HCT116 (cell line): ENCODE data around the gene POR. TPM values are rescaled to one million over a fixed set of nuclear protein-coding genes. Genes with fewer than 3 reads are reported as not detected.
A peak's percentile ranks its signal among the peaks of the same experiment; 100 is the strongest.

ENCODE experiments used
- ATAC-seq: fragments of 200-7000 bp; cut with Tn5 transposase; 2 replicates; pipeline ENCODE4 v1.9.1; 2020; ENCODE audit warnings: mild to moderate bottlenecking, moderate library complexity
- BruUV-seq: library from RNA; stranded (reverse); fragments of 400-500 nt; replicated peaks from 2 replicates; lab custom pipeline; 2021; lab: Mats Ljungman, UMichigan
- CTCF ChIA-PET: fragments of 300-600 bp; sonication (Branson Sonifier 250); formaldehyde crosslinking; loops from one replicate; lab custom pipeline; 2021; ENCODE audit warnings: antibody characterized with exemption; lab: Charles Lee
- POLR2A ChIA-PET: fragments of 300-600, 350-600 bp; sonication (Branson Sonifier 250); formaldehyde crosslinking; loops from one replicate; lab custom pipeline; 2021; ENCODE audit warnings: antibody characterized with exemption; lab: Charles Lee
- RAD21 ChIA-PET, 2 experiments: fragments of 300-600 bp; sonication (Branson Sonifier 250); formaldehyde crosslinking; loops; one replicate each; lab custom pipeline; 2023; ENCODE audit warnings: low total read pairs in 2 of 2; ENCODE audit not compliant: uncharacterized antibody in 2 of 2, unreplicated experiment in 2 of 2, low non-redundant PET in 1 of 2; lab: Charles Lee
- DNase-seq: peaks from one replicate; pipeline ENCODE4 v3.0.0-alpha.2; 2010; ENCODE audit warnings: low read depth, low spot score
- H2AFZ ChIP-seq: fragments of 200-600 bp; shearing (Covaris generic), sonication (generic); 2 replicates; pipeline ENCODE4 v1.6.1; 2017; ENCODE audit warnings: low read depth, mixed run types, mixed read lengths, antibody characterized with exemption, low read length; ENCODE audit not compliant: poor library complexity, severe bottlenecking
- H3K27ac ChIP-seq: 2 replicates; pipeline ENCODE4 v1.5.1; 2012; ENCODE audit warnings: low read depth, low read length
- H3K27me3 ChIP-seq: fragments of 200-600 bp; sonication (generic); 2 replicates; pipeline ENCODE4 v1.6.1; 2016; ENCODE audit warnings: mixed run types, low read length, mixed read lengths; ENCODE audit not compliant: insufficient read depth
- H3K36me3 ChIP-seq, 2 experiments: fragments of 200-500 bp in 1 of 2; fragments of 200-600 bp in 1 of 2; sonication (Bioruptor generic) in 1 of 2; sonication (generic) in 1 of 2; 2 replicates each; pipeline versions ENCODE4 v1.5.1 to v1.6.1; 2014 to 2016; ENCODE audit warnings: low read length in 2 of 2, inconsistent platforms in 1 of 2, mixed read lengths in 1 of 2, mixed run types in 1 of 2; ENCODE audit not compliant: insufficient read depth in 2 of 2, control insufficient read depth in 1 of 2
- H3K4me1 ChIP-seq, 2 experiments: fragments of 200-600 bp in 1 of 2; sonication (generic) in 1 of 2; 2 replicates each; pipeline versions ENCODE4 v1.5.1 to v1.6.1; 2012 to 2017; ENCODE audit warnings: low read length in 2 of 2, inconsistent platforms in 1 of 2, mild to moderate bottlenecking in 1 of 2, mixed read lengths in 1 of 2, mixed run types in 1 of 2, moderate library complexity in 1 of 2; ENCODE audit not compliant: insufficient read depth in 2 of 2, control insufficient read depth in 1 of 2
- H3K4me2 ChIP-seq: fragments of 200-600 bp; sonication (generic); 2 replicates; pipeline ENCODE4 v1.6.1; 2017; ENCODE audit warnings: mixed run types, low read length, mixed read lengths
- H3K4me3 ChIP-seq, 2 experiments: fragments of 200-600 bp in 1 of 2; sonication (generic) in 1 of 2; replicated peaks in 1 of 2; 2 replicates each; pipeline ENCODE4 v1.5.1; 2011 to 2016; ENCODE audit warnings: low read length in 2 of 2, control low read depth in 1 of 2, low read depth in 1 of 2, mild to moderate bottlenecking in 1 of 2, mixed read lengths in 1 of 2, mixed run types in 1 of 2
- H3K79me2 ChIP-seq: fragments of 200-600 bp; sonication (generic); 2 replicates; pipeline ENCODE4 v1.6.1; 2017; ENCODE audit warnings: mild to moderate bottlenecking, mixed run types, low read length, moderate library complexity, mixed read lengths; ENCODE audit not compliant: insufficient read depth
- H3K9ac ChIP-seq: fragments of 200-600 bp; sonication (generic); 2 replicates; pipeline ENCODE4 v1.6.1; 2016; ENCODE audit warnings: low read length, mixed read lengths
- H3K9me2 ChIP-seq: fragments of 200-600 bp; sonication (generic), shearing (Covaris generic); 2 replicates; pipeline ENCODE4 v1.6.1; 2017; ENCODE audit warnings: mixed run types, mild to moderate bottlenecking, moderate library complexity; ENCODE audit not compliant: insufficient read depth
- H3K9me3 ChIP-seq, 2 experiments: fragments of 200-500 bp in 1 of 2; fragments of 200-600 bp in 1 of 2; sonication (Bioruptor generic) in 1 of 2; sonication (generic) in 1 of 2; 2 replicates each; pipeline ENCODE4 v1.6.1; 2014 to 2017; ENCODE audit warnings: low read length in 2 of 2, mixed read lengths in 2 of 2, inconsistent platforms in 1 of 2, low read depth in 1 of 2, mild to moderate bottlenecking in 1 of 2, mixed run types in 1 of 2, moderate library complexity in 1 of 2; ENCODE audit not compliant: control insufficient read depth in 1 of 2, insufficient read depth in 1 of 2
- H4K20me1 ChIP-seq: fragments of 200-600 bp; sonication (generic), shearing (Covaris generic); 2 replicates; pipeline ENCODE4 v1.6.1; 2017; ENCODE audit warnings: mixed run types, mild to moderate bottlenecking, moderate library complexity; ENCODE audit not compliant: insufficient read depth
- ATF3 ChIP-seq: IDR thresholded peaks from 2 replicates; pipeline ENCODE4 v1.6.1; 2012
- CBX3 ChIP-seq: IDR thresholded peaks from 2 replicates; pipeline ENCODE4 v1.6.1; 2012; ENCODE audit warnings: low read depth
- CTCF ChIP-seq, 3 experiments: fragments of 200-600 bp in 1 of 3; sonication (generic) in 1 of 3; IDR thresholded peaks in 2 of 3; conservative IDR thresholded peaks in 1 of 3; 2 replicates each; pipeline ENCODE4 v1.5.1; 2012 to 2017; ENCODE audit warnings: low read depth in 2 of 3, low read length in 2 of 3, antibody characterized with exemption in 1 of 3, borderline replicate concordance in 1 of 3, control low read depth in 1 of 3, mild to moderate bottlenecking in 1 of 3, mixed read lengths in 1 of 3, mixed run types in 1 of 3, moderate library complexity in 1 of 3; ENCODE audit not compliant: insufficient read depth in 1 of 3
- EGR1 ChIP-seq: IDR thresholded peaks from 2 replicates; pipeline ENCODE4 v1.6.1; 2012; ENCODE audit warnings: low read depth
- ELF1 ChIP-seq: IDR thresholded peaks from 2 replicates; pipeline ENCODE4 v1.6.1; 2012; ENCODE audit warnings: low read depth, borderline replicate concordance
- EZH2 ChIP-seq: fragments of 200-600 bp; sonication (generic); IDR thresholded peaks from 2 replicates; pipeline ENCODE4 v1.6.1; 2017; ENCODE audit warnings: antibody characterized with exemption, mixed run types
- EZH2phosphoT487 ChIP-seq: fragments of 200-600 bp; IDR thresholded peaks from 2 replicates; pipeline ENCODE4 v1.6.1; 2018; ENCODE audit warnings: antibody characterized with exemption, borderline replicate concordance
- FOSL1 ChIP-seq: IDR thresholded peaks from 2 replicates; pipeline ENCODE4 v1.6.1; 2012; ENCODE audit warnings: low read depth
- MAX ChIP-seq: IDR thresholded peaks from 2 replicates; pipeline ENCODE4 v1.6.1; 2012
- RAD21 ChIP-seq: IDR thresholded peaks from 2 replicates; pipeline ENCODE4 v1.6.1; 2012; ENCODE audit warnings: low read depth, mild to moderate bottlenecking
- REST ChIP-seq: IDR thresholded peaks from 2 replicates; pipeline ENCODE4 v1.6.1; 2012; ENCODE audit warnings: low read depth
- SIN3A ChIP-seq: IDR thresholded peaks from 2 replicates; pipeline ENCODE4 v1.6.1; 2012; ENCODE audit warnings: low read depth
- TCF7L2 ChIP-seq: IDR thresholded peaks from 2 replicates; pipeline ENCODE4 v1.7.0; 2011; ENCODE audit warnings: borderline replicate concordance, inconsistent platforms; ENCODE audit not compliant: insufficient read depth, insufficient read length; ENCODE audit errors: extremely low read depth
- YY1 ChIP-seq: IDR thresholded peaks from 2 replicates; pipeline ENCODE4 v1.6.1; 2011; ENCODE audit warnings: low read length, low read depth, moderate library complexity, mild to moderate bottlenecking; ENCODE audit not compliant: insufficient replicate concordance; ENCODE audit errors: extremely low read depth
- ZFX ChIP-seq: fragments of 450-650 bp; IDR thresholded peaks from 2 replicates; pipeline ENCODE4 v1.6.1; 2017
- intact Hi-C: fragments of 100-400 bp; cut with micrococcal nuclease; formaldehyde crosslinking; loops from 2 replicates; pipeline ENCODE4 v1.10.0; 2022
- total RNA-seq: library from RNA; stranded (reverse); gene quantifications from one replicate; pipeline ENCODE4 v1.2.1, GENCODE V29; 2021; ENCODE audit not compliant: unreplicated experiment

The POR gene
- total RNA-seq, 1 experiment from 2014 or later, result 120 TPM

- H4K20me1 ChIP-seq, result no peaks in the 10 kb centered on the region
Observed at GRCh38 chr7:75938921-75939320, 24.0 kb downstream of the POR start.

GRCh38 chr7:75943864-75944263, 28.9 kb downstream of the POR start:
- ChIA-PET RAD21 (no interaction called here), POLR2A (no interaction called here), CTCF (interaction anchor here (0.9 kb wide), 1 partner anchor 32 kb away, joined by 3 read pairs; no protein-coding TSS in a partner anchor)
- peak; percentile 73 for DNase-seq
- peak overlapping the region; percentile 0; the same call in 1 of the 2 replicates for H3K9ac ChIP-seq
- H3K9me2 ChIP-seq, result no peaks in the 10 kb centered on the region
- H3K36me3 ChIP-seq, result no peaks in the 10 kb centered on the region
- peaks cover 3% of the 10 kb centered on the region for H3K79me2 ChIP-seq
- no peaks in the 10 kb centered on the region for H3K9me3 ChIP-seq
- H3K4me1 ChIP-seq, result peaks cover 12 to 25% of the 10 kb centered on the region in 2 experiments
- intact Hi-C loops, result no loop called here
- H3K4me2 ChIP-seq, result peak overlapping the region; percentile 27
- no peaks in the 10 kb centered on the region for H3K27me3 ChIP-seq
- no peaks in the 10 kb centered on the region for H4K20me1 ChIP-seq
- H3K27ac ChIP-seq, result no peak overlapping the region
- H2AFZ ChIP-seq, result no peak overlapping the region
- no peak overlapping the region for H3K4me3 ChIP-seq
- BruUV-seq, result no TSS peak
- ATAC-seq, result peak; percentile 90
- TF ChIP-seq CTCF (IDR thresholded peaks at IDR 0.05 in 2 of 3, conservative IDR thresholded peaks at IDR 0.05 in 1 of 3; ENCODE audit: borderline replicate concordance in 1 of 3, insufficient read depth in 1 of 3, low read depth in 2 of 3, low read length in 2 of 3) (no peak), ATF3 (no peak), EZH2phosphoT487 (no peak), EGR1 (no peak), ELF1 (no peak), RAD21 (no peak; the same call in none of the 2 replicates), MAX (peak; percentile 99), REST (no peak), EZH2 (no peak), YY1 (peak; percentile 53), ZFX (no peak), TCF7L2 (no peak), FOSL1 (peak; percentile 90), SIN3A (peak; percentile 92)

More at GRCh38 chr7:75938921-75939320, 24.0 kb downstream of the POR start:
- Histone ChIP-seq H3K27me3 (no peaks in the 10 kb centered on the region), H3K79me2 (peaks cover 20% of the 10 kb centered on the region), H3K9me3 (no peaks in the 10 kb centered on the region), H3K9me2 (no peaks in the 10 kb centered on the region), H3K4me1 (peaks cover 25 to 32% of the 10 kb centered on the region in 2 experiments), H3K27ac (no peak overlapping the region), H3K9ac (no peak overlapping the region), H3K36me3 (no peaks in the 10 kb centered on the region), H2AFZ (no peak overlapping the region), H3K4me3 (no peak overlapping the region), H3K4me2 (no peak overlapping the region)
- intact Hi-C loops, result no loop called here
- no TSS peak for BruUV-seq
- ChIA-PET CTCF (no interaction called here), RAD21 (interaction anchor here in 1 of 2 experiments (0.6 kb wide), 1 partner anchor 81 kb away, joined by 4 read pairs; no protein-coding TSS in a partner anchor), POLR2A (interaction anchor here (0.6 to 1.2 kb wide), 2 partner anchors 23 to 336 kb away, joined by 3 to 5 read pairs; no protein-coding TSS in a partner anchor)
- no peak for TF ChIP-seq EGR1
- TF ChIP-seq CBX3, result no peak
- ATAC-seq, result no peak
- no peak for DNase-seq
